Transverse colon (tissue), 4 donors: ENCODE results near the gene SLC35F3. TPM values are rescaled to one million over a fixed set of nuclear protein-coding genes. Genes with fewer than 3 reads are reported as not detected.

Source experiments
- DNase-seq: peaks from one replicate; pipeline ENCODE4 v3.0.0-alpha.2; 2019
- H3K27ac ChIP-seq, 4 donors: fragments of 200-600 bp; sonication (generic); 2 replicates each; pipeline ENCODE4 v1.5.1; 2016 to 2018; ENCODE audit warnings: inconsistent platforms in 4 of 4
- H3K27me3 ChIP-seq: fragments of 200-600 bp; sonication (generic); 2 replicates; pipeline ENCODE4 v1.5.1; 2017; ENCODE audit warnings: inconsistent platforms
- H3K36me3 ChIP-seq, 4 donors: fragments of 200-600 bp; sonication (generic); 2 replicates each; pipeline ENCODE4 v1.5.1; 2017 to 2019; ENCODE audit warnings: inconsistent platforms in 4 of 4
- H3K4me1 ChIP-seq, 4 donors: fragments of 200-600 bp; sonication (generic); 2 replicates each; pipeline ENCODE4 v1.5.1; 2017 to 2020; ENCODE audit warnings: inconsistent platforms in 4 of 4
- H3K4me3 ChIP-seq, 4 donors: fragments of 200-600 bp; sonication (generic); 1 replicate in 1 of 4; 2 replicates in 3 of 4; pipeline versions ENCODE4 v1.5.1 to v1.6.1; 2017 to 2019; ENCODE audit warnings: inconsistent platforms in 4 of 4
- H3K9me3 ChIP-seq, 2 donors: fragments of 200-600 bp; sonication (generic); 2 replicates each; pipeline ENCODE4 v1.5.1; 2017 to 2019; ENCODE audit warnings: inconsistent platforms in 2 of 2
- EP300 ChIP-seq: sonication (generic); formaldehyde crosslinking; IDR thresholded peaks from one replicate; pipeline ENCODE4 v1.6.1; 2017; ENCODE audit warnings: antibody characterized with exemption, low read depth
- POLR2A ChIP-seq: fragments of 450-650 bp; IDR thresholded peaks from one replicate; pipeline ENCODE4 v1.6.1; 2016; ENCODE audit warnings: antibody characterized with exemption, mild to moderate bottlenecking, moderate library complexity
- POLR2AphosphoS5 ChIP-seq, 3 donors: sonication (generic); formaldehyde crosslinking; IDR thresholded peaks; one replicate each; pipeline ENCODE4 v1.6.1; 2016; ENCODE audit warnings: antibody characterized with exemption in 3 of 3
- WGBS, 2 donors: methylation state at CpG; one replicate each; pipeline ENCODE4 v1.1.5; 2018; ENCODE audit warnings: low coverage in 1 of 2; 5-methylcytosine and 5-hydroxymethylcytosine counted together
- in situ Hi-C, 4 donors: fragments of 200-750 bp; cut with MboI; loops; one replicate each; pipeline versions ENCODE4 v1.15.0 to v1.15.1; 2017; ENCODE audit warnings: low sequenced_read_pairs in 3 of 4, low pct_ligation_motif_present in 1 of 4, low pct_unique_long_range_greater_than_20kb in 1 of 4
- intact Hi-C: fragments of 100-400 bp; cut with DNase I; formaldehyde crosslinking; loops from one replicate; pipeline ENCODE4 v1.15.1; 2023; ENCODE audit warnings: low total_unique reads
- total RNA-seq, 4 donors: library from RNA; depleted of rRNA; stranded (reverse); fragments of >200 nt; gene quantifications; one replicate each; pipeline ENCODE4 v1.1.0, GENCODE V29; 2016
- TF ChIP-seq, protein P1 (sequence below), 5 experiments: fragments of 200-600 bp in 3 of 5; fragments of 450-650 bp in 2 of 5; sonication (generic) in 3 of 5; IDR thresholded peaks; 1 replicate in 2 of 5; 2 replicates in 3 of 5; pipeline ENCODE4 v1.5.1; 2016 to 2017; ENCODE audit warnings: antibody characterized with exemption in 5 of 5, inconsistent platforms in 3 of 5, mild to moderate bottlenecking in 2 of 5, moderate library complexity in 1 of 5

The SLC35F3 gene
- total RNA-seq, 4 donors from 2014 or later, result not detected

DNA sequence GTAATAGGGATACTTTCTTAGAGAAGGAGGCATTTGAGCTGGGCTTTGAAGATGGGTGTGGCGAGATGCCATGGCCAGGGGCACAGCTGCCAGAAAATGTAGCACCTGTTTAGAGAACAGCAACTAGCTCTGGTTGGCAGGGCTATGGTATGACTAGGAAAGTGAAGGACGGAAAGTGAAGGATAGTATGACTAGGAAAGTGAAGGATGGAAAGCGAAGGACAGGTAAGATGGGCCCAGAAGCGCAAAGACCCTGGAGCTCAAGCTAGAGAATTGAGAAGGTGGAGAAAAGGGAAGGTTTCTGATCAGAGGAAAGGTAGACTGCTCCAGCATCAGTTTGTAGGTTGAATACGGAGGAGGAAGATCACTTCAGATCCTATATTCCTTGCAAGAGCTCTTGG is 205.4 kb downstream of the SLC35F3 start:
- 83 to 91% methylated on average over 4 to 5 of the region's 5 CpGs for WGBS, 2 donors
- intact Hi-C loops, result loop anchor here (10.0 kb wide), 1 partner anchor 205 kb away; no protein-coding TSS in a partner anchor
- no peaks in the 10 kb centered on the region for H3K9me3 ChIP-seq
- H3K36me3 ChIP-seq, result no peaks in the 10 kb centered on the region
- H3K4me3 ChIP-seq, result no peak overlapping the region
- no peaks in the 10 kb centered on the region for H3K4me1 ChIP-seq
- DNase-seq, result no peak
- in situ Hi-C loops, result loop anchor here in 1 of 4 donors (25.0 kb wide), 1 partner anchor 202 kb away; no protein-coding TSS in a partner anchor
- no peak overlapping the region for H3K27ac ChIP-seq
- H3K27me3 ChIP-seq, result no peaks in the 10 kb centered on the region
- TF ChIP-seq POLR2A (no peak), POLR2AphosphoS5 (IDR thresholded peaks at IDR 0.05) (no peak), EP300 (no peak)
- TF ChIP-seq, protein P1, sequence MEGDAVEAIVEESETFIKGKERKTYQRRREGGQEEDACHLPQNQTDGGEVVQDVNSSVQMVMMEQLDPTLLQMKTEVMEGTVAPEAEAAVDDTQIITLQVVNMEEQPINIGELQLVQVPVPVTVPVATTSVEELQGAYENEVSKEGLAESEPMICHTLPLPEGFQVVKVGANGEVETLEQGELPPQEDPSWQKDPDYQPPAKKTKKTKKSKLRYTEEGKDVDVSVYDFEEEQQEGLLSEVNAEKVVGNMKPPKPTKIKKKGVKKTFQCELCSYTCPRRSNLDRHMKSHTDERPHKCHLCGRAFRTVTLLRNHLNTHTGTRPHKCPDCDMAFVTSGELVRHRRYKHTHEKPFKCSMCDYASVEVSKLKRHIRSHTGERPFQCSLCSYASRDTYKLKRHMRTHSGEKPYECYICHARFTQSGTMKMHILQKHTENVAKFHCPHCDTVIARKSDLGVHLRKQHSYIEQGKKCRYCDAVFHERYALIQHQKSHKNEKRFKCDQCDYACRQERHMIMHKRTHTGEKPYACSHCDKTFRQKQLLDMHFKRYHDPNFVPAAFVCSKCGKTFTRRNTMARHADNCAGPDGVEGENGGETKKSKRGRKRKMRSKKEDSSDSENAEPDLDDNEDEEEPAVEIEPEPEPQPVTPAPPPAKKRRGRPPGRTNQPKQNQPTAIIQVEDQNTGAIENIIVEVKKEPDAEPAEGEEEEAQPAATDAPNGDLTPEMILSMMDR (IDR thresholded peaks at IDR 0.05), result no peak

- intact Hi-C loops, result loop anchor here (10.0 kb wide), 1 partner anchor 203 kb away; no protein-coding TSS in a partner anchor
- no peak for DNase-seq
These were observed 207.1 kb downstream of the SLC35F3 start for GRCh38 chr1:234111458-234112142.

DNA sequence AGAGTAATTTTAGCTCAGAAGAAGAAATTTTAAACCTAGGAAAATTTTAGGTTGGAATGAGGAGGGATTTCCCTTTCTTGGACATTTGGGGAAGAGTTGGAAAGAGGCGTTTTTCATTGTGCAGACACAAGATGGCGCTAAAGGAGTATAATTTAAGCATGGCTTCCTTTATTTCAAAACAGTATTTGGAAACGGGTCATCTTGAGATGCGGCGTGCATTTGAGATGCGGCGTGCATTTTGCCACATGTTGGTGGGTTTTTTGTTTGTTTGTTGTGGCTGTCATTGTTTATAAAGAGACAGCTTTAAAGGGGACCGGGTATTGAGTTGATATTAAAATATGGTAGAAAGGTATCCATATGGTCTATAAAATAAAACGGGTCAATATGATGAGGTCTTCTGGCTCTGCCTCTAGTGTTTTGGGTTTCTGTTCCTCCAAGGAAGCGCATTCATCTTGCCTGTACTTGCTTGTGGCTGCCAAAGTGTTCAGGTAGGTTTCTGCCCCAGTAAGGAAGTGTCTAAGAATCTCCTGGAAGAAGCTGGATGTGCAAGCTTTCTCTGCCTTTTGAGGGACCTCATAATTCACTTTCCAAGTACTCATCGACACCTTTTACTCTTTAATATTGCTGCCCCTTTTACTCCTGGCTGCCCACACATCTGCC is 210.3 kb downstream of the SLC35F3 start:
- in situ Hi-C loops, result loop anchor here in 1 of 4 donors (25.0 kb wide), 1 partner anchor 198 kb away; no protein-coding TSS in a partner anchor
- intact Hi-C loops, result loop anchor here (10.0 kb wide), 1 partner anchor 200 kb away; no protein-coding TSS in a partner anchor
- Histone ChIP-seq H3K27me3 (peaks cover 19% of the 10 kb centered on the region), H3K36me3 (no peaks in the 10 kb centered on the region), H3K4me3 (no peak overlapping the region), H3K4me1 (no peaks in the 10 kb centered on the region), H3K27ac (no peak overlapping the region), H3K9me3 (no peaks in the 10 kb centered on the region)
- TF ChIP-seq EP300, result no peak
- TF ChIP-seq POLR2AphosphoS5 (IDR thresholded peaks at IDR 0.05), result no peak
- no peak for TF ChIP-seq POLR2A
- TF ChIP-seq, protein P1 (IDR thresholded peaks at IDR 0.05), result peak; percentile 45 to 64 (median 56)
- DNase-seq, result peak; percentile 10
- WGBS, 2 donors, result 13 to 15% methylated on average over 9 to 11 of the region's 11 CpGs

More at GRCh38 chr1:234111458-234112142, 207.1 kb downstream of the SLC35F3 start:
- H3K36me3 ChIP-seq, result no peaks in the 10 kb centered on the region
- TF ChIP-seq POLR2AphosphoS5 (IDR thresholded peaks at IDR 0.05), result no peak
- no peak for TF ChIP-seq POLR2A
- TF ChIP-seq EP300, result no peak
- H3K4me3 ChIP-seq, result no peak overlapping the region
- 55 to 94% methylated on average over 3 to 17 of the region's 17 CpGs for WGBS, 2 donors
- no peaks in the 10 kb centered on the region for H3K9me3 ChIP-seq
- no peak overlapping the region for H3K27ac ChIP-seq
- H3K27me3 ChIP-seq, result peaks cover 17% of the 10 kb centered on the region
- in situ Hi-C loops, result loop anchor here in 1 of 4 donors (25.0 kb wide), 1 partner anchor 201 kb away; no protein-coding TSS in a partner anchor
- no peaks in the 10 kb centered on the region for H3K4me1 ChIP-seq

DNA sequence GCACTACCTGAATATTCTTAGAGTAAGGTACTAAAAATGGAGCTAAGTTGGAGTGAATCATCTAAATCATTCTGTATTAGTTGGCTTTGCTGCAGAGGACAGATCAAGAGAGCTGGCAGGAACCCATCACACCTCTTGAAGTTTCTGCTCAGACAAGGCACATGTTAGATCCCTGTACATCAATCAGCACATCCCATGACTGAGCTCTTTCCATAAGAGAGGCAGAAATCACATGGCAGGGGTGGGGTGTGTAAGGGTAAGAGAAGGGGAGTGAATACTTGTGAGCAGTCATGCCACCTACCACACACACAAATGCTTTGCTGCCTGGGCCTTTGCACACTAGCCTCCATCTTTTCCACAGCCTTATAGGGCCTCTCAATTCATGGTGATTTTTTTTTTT is 214.4 kb downstream of the SLC35F3 start:
- Histone ChIP-seq H3K9me3 (no peaks in the 10 kb centered on the region), H3K27ac (no peak overlapping the region), H3K27me3 (peaks cover 19% of the 10 kb centered on the region), H3K4me1 (no peaks in the 10 kb centered on the region), H3K36me3 (no peaks in the 10 kb centered on the region), H3K4me3 (no peak overlapping the region)
- TF ChIP-seq EP300 (no peak), POLR2AphosphoS5 (IDR thresholded peaks at IDR 0.05) (no peak), POLR2A (no peak)
- intact Hi-C loops (loop anchor here (10.0 kb wide), 1 partner anchor 196 kb away; no protein-coding TSS in a partner anchor), in situ Hi-C loops (loop anchor here in 1 of 4 donors (25.0 kb wide), 1 partner anchor 193 kb away; no protein-coding TSS in a partner anchor)
- DNase-seq, result no peak

GRCh38 chr1:234119431-234119830 is 215.0 kb downstream of the SLC35F3 start:
- Histone ChIP-seq H3K4me1 (no peaks in the 10 kb centered on the region), H3K27me3 (peaks cover 20% of the 10 kb centered on the region)
- WGBS, 2 donors, result 85 to 92% methylated on average over 4 to 5 of the region's 5 CpGs

More at GRCh38 chr1:234119431-234119830, 215.0 kb downstream of the SLC35F3 start:
- no peak overlapping the region for H3K27ac ChIP-seq
- intact Hi-C loops, result loop anchor here (10.0 kb wide), 1 partner anchor 195 kb away; no protein-coding TSS in a partner anchor
- no peaks in the 10 kb centered on the region for H3K9me3 ChIP-seq
- TF ChIP-seq EP300, result no peak
- no peak for TF ChIP-seq POLR2AphosphoS5 (IDR thresholded peaks at IDR 0.05)
- TF ChIP-seq POLR2A, result no peak
- TF ChIP-seq, protein P1 (IDR thresholded peaks at IDR 0.05), result no peak
- no peak for DNase-seq
- in situ Hi-C loops, result loop anchor here in 1 of 4 donors (25.0 kb wide), 1 partner anchor 193 kb away; no protein-coding TSS in a partner anchor
- H3K36me3 ChIP-seq, result no peaks in the 10 kb centered on the region
- H3K4me3 ChIP-seq, result no peak overlapping the region
